Measurements from ENCODE around the gene CIAO3. TPM values are rescaled to one million over a fixed set of nuclear protein-coding genes. Genes with fewer than 3 reads are reported as not detected.

CIAO3 gene
- total RNA-seq, 1 experiment from 2014 or later = 31.1 TPM

DNA sequence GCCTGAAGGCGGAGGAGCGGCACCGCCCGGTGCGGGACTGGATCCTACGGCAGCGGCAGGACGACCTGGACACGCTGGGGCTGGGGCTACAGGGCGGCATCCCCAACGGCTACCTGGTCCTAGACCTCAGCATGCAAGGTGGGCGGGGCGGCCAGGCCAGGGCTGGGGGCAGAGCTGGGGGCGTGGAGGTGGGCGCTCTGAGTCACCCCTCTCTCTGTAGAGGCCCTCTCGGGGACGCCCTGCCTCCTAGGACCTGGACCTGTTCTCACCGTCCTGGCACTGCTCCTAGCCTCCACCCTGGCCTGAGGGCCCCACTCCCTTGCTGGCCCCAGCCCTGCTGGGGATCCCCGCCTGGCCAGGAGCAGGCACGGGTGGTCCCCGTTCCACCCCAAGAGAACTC lies 27.6 kb upstream of the CIAO3 start:
- intact Hi-C loops (cut with micrococcal nuclease) = no loop called here
- Mint-ChIP-seq H3K4me1 (ENCODE audit: insufficient read depth, unreplicated experiment) (no peaks in the 10 kb centered on the region), H3K9me3 (ENCODE audit: unreplicated experiment) (no peaks in the 10 kb centered on the region), H3K27ac (ENCODE audit: low read depth, unreplicated experiment) (no peak overlapping the region), H3K4me3 (ENCODE audit: unreplicated experiment) (no peak overlapping the region), H3K36me3 (ENCODE audit: insufficient read depth, unreplicated experiment) (no peaks in the 10 kb centered on the region), H3K27me3 (ENCODE audit: insufficient read depth, unreplicated experiment) (no peaks in the 10 kb centered on the region)
- BruUV-seq (replicated peaks) = no TSS peak
- POLR2A ChIA-PET = interaction anchor here (0.6 kb wide), 1 partner anchor 42 kb away, joined by 4 read pairs; the partner anchor contains the start of gene CCDC78
- CTCF ChIA-PET = no interaction called here
- TF ChIP-seq, protein P1, sequence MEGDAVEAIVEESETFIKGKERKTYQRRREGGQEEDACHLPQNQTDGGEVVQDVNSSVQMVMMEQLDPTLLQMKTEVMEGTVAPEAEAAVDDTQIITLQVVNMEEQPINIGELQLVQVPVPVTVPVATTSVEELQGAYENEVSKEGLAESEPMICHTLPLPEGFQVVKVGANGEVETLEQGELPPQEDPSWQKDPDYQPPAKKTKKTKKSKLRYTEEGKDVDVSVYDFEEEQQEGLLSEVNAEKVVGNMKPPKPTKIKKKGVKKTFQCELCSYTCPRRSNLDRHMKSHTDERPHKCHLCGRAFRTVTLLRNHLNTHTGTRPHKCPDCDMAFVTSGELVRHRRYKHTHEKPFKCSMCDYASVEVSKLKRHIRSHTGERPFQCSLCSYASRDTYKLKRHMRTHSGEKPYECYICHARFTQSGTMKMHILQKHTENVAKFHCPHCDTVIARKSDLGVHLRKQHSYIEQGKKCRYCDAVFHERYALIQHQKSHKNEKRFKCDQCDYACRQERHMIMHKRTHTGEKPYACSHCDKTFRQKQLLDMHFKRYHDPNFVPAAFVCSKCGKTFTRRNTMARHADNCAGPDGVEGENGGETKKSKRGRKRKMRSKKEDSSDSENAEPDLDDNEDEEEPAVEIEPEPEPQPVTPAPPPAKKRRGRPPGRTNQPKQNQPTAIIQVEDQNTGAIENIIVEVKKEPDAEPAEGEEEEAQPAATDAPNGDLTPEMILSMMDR (IDR thresholded peaks at IDR 0.05; ENCODE audit: unreplicated experiment) = no peak
- DNase-seq (ENCODE audit: unreplicated experiment) = no peak

DNA sequence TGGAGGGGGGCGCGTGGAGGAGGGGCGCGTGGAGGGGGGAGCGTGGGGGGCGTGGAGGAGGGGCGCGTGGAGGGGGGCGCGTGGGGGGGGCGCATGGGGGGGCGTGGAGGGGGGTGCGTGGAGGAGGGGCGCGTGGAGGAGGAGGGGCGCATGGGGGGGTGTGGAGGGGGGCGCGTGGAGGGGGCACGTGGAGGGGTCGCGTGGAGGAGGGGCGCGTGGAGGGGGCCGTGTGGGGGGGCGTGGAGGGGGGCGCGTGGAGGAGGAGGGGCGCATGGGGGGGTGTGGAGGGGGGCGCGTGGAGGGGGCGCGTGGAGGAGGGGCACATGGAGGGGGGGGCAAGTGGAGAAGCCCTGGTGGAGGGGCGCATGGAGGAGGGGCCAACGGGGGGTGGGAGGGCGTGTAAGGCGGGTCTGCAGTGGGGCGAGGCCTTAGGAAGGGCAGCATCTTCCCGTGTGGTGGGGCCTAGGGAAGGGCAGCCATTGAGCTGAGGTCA lies 27.0 kb upstream of the CIAO3 start:
- CTCF ChIA-PET = no interaction called here
- Mint-ChIP-seq H3K36me3 (ENCODE audit: insufficient read depth, unreplicated experiment) (no peaks in the 10 kb centered on the region), H3K27ac (ENCODE audit: low read depth, unreplicated experiment) (no peak overlapping the region), H3K27me3 (ENCODE audit: insufficient read depth, unreplicated experiment) (no peaks in the 10 kb centered on the region), H3K4me1 (ENCODE audit: insufficient read depth, unreplicated experiment) (no peaks in the 10 kb centered on the region), H3K4me3 (ENCODE audit: unreplicated experiment) (no peak overlapping the region), H3K9me3 (ENCODE audit: unreplicated experiment) (no peaks in the 10 kb centered on the region)
- POLR2A ChIA-PET = no interaction called here
- intact Hi-C loops (cut with micrococcal nuclease) = no loop called here
- no TSS peak for BruUV-seq (replicated peaks)
- TF ChIP-seq, protein P1 (IDR thresholded peaks at IDR 0.05; ENCODE audit: unreplicated experiment) = no peak
- no peak for DNase-seq (ENCODE audit: unreplicated experiment)

DNA sequence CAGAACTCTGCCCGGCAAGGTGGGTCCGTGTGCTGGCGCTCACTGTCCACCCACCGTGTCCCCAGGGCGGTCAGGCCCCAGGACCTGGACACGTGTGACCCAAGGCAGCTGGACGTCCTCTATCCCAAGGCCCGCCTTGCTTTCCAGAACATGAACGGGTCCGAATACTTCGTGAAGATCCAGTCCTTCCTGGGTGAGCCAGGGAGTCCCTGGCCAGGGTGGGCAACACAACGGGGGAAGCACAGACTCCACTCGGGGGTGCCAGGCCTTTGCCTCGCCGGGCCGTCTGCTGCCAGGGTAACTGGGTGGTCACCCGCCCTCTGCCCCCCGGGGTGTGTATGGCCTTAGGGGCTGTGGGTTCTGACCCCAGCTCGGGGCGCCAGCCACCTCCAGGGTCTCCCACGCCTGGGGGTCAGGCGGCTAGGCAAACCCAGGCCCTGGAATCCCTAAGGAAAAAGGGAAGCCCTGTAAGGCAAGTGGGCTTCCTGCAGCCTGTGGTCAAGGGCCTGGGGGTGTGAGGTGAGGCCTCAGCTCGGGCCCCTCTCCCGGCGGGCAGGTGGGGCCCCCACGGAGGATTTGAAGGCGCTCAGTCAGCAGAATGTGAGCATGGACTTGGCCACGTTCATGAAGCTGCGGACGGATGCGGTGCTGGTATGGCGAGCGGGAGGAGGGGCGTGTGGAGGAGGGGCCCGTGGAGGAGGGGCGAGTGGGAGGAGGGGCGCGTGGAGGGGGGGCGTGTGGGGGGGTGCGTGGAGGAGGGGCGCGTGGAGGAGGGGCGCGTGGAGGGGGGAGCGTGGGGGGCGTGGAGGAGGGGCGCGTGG lies 26.2 kb upstream of the CIAO3 start:
- intact Hi-C loops (cut with micrococcal nuclease) = no loop called here
- H3K36me3 Mint-ChIP-seq (ENCODE audit: insufficient read depth, unreplicated experiment) = no peaks in the 10 kb centered on the region
- BruUV-seq (replicated peaks) = no TSS peak
- POLR2A ChIA-PET = no interaction called here
- TF ChIP-seq, protein P1 (IDR thresholded peaks at IDR 0.05; ENCODE audit: unreplicated experiment) = no peak
- H3K27ac Mint-ChIP-seq (ENCODE audit: low read depth, unreplicated experiment) = no peak overlapping the region
- H3K9me3 Mint-ChIP-seq (ENCODE audit: unreplicated experiment) = no peaks in the 10 kb centered on the region
- no peaks in the 10 kb centered on the region for H3K4me1 Mint-ChIP-seq (ENCODE audit: insufficient read depth, unreplicated experiment)
- H3K4me3 Mint-ChIP-seq (ENCODE audit: unreplicated experiment) = no peak overlapping the region
- CTCF ChIA-PET = no interaction called here
- no peak for DNase-seq (ENCODE audit: unreplicated experiment)
- no peaks in the 10 kb centered on the region for H3K27me3 Mint-ChIP-seq (ENCODE audit: insufficient read depth, unreplicated experiment)

DNA sequence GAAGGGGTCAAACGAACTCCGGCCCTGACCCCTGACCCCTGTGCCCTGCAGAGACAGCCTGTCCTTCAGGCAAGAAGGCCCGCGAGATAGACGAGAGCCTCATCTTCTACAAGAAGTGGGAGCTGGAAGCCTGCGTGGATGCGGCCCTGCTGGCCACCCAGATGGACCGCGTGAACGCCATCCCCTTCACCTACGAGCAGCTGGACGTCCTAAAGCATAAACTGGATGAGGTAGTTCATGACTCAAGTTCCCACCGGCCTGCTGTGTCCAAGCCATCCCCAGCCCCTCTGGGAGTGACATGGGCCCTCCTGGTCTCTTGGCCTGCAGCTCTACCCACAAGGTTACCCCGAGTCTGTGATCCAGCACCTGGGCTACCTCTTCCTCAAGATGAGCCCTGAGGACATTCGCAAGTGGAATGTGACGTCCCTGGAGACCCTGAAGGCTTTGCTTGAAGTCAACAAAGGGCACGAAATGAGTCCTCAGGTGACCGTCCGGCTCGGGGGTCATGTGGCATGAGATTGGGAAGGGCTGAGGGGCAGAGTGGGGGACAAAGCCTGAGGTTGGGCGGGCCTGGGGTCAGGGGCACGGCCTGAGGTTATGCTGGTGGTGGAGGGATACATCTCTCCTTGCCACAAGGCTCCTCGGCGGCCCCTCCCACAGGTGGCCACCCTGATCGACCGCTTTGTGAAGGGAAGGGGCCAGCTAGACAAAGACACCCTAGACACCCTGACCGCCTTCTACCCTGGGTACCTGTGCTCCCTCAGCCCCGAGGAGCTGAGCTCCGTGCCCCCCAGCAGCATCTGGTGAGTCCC lies 25.4 kb upstream of the CIAO3 start:
- BruUV-seq (replicated peaks) = no TSS peak
- DNase-seq (ENCODE audit: unreplicated experiment) = no peak
- H3K9me3 Mint-ChIP-seq (ENCODE audit: unreplicated experiment) = no peaks in the 10 kb centered on the region
- TF ChIP-seq, protein P1 (IDR thresholded peaks at IDR 0.05; ENCODE audit: unreplicated experiment) = no peak
- H3K4me3 Mint-ChIP-seq (ENCODE audit: unreplicated experiment) = no peak overlapping the region
- H3K27me3 Mint-ChIP-seq (ENCODE audit: insufficient read depth, unreplicated experiment) = no peaks in the 10 kb centered on the region
- ChIA-PET CTCF (interaction anchor here (1.0 kb wide), 1 partner anchor 10 kb away, joined by 3 read pairs; no protein-coding TSS in a partner anchor), POLR2A (no interaction called here)
- peaks cover 5% of the 10 kb centered on the region for H3K4me1 Mint-ChIP-seq (ENCODE audit: insufficient read depth, unreplicated experiment)
- H3K27ac Mint-ChIP-seq (ENCODE audit: low read depth, unreplicated experiment) = no peak overlapping the region
- intact Hi-C loops (cut with micrococcal nuclease) = no loop called here
- H3K36me3 Mint-ChIP-seq (ENCODE audit: insufficient read depth, unreplicated experiment) = no peaks in the 10 kb centered on the region

Data from MCF 10A (cell line).